K562 (cell line): ENCODE data around the gene OTOGL. TPM values are rescaled to one million over a fixed set of nuclear protein-coding genes. Genes with fewer than 3 reads are reported as not detected.

Source experiments
- ATAC-seq: fragments of 200-7000 bp; cut with Tn5 transposase; 3 replicates; pipeline ENCODE4 v1.9.1; 2020; ENCODE audit warnings: moderate library complexity
- BruUV-seq: library from RNA; stranded (reverse); fragments of 400-500 nt; replicated peaks from 2 replicates; lab custom pipeline; 2021; lab: Mats Ljungman, UMichigan
- CTCF ChIA-PET: fragments of 300-600 bp; formaldehyde crosslinking; extraction: SDS; loops from one replicate; lab custom pipeline; 2021; ENCODE audit warnings: low intra/inter-chr PET ratio; lab: Yijun Ruan, JAX
- POLR2A ChIA-PET: fragments of 300-600, 350-650 bp; sonication (Branson Sonifier 250); formaldehyde crosslinking; extraction: SDS; loops from one replicate; lab custom pipeline; 2021; ENCODE audit warnings: antibody characterized with exemption, inconsistent platforms; lab: Yijun Ruan, JAX
- DNase-seq, 4 experiments: peaks; one replicate each; pipeline versions ENCODE4 v3.0.0 to v3.0.0-alpha.2; 2011 to 2018; ENCODE audit warnings: low spot score in 3 of 4, mixed read lengths in 3 of 4; ENCODE audit errors: extremely low read depth in 1 of 4
- FAIRE-seq: peaks from 2 replicates; lab custom pipeline; 2011; peaks lifted over from hg19 to GRCh38; lab: Jason Lieb, UNC
- H2AFZ ChIP-seq: 2 replicates; pipeline ENCODE4 v1.6.0; 2011; ENCODE audit warnings: low read depth, low read length, control low read depth, inconsistent platforms
- H3K27ac ChIP-seq: fragments of 200-600 bp; 3 replicates; pipeline ENCODE4 v1.8.0; 2011; ENCODE audit warnings: low read depth, mild to moderate bottlenecking, control low read depth, inconsistent platforms, low read length, moderate library complexity, mixed read lengths; ENCODE audit errors: extremely low read depth
- H3K27me3 ChIP-seq, 2 experiments: fragments of 300-600 bp in 1 of 2; 2 replicates in 1 of 2; 3 replicates in 1 of 2; pipeline versions ENCODE4 v1.6.0 to v1.8.0; 2011; ENCODE audit warnings: inconsistent platforms in 2 of 2, low read length in 2 of 2, mild to moderate bottlenecking in 1 of 2, mixed read lengths in 1 of 2, moderate library complexity in 1 of 2; ENCODE audit not compliant: control insufficient read depth in 2 of 2, insufficient read depth in 2 of 2
- H3K36me3 ChIP-seq: fragments of 300-600 bp; 3 replicates; pipeline ENCODE4 v1.8.0; 2011; ENCODE audit warnings: mild to moderate bottlenecking, low read length, inconsistent platforms; ENCODE audit not compliant: control insufficient read depth, insufficient read depth
- H3K4me1 ChIP-seq, 2 experiments: fragments of 200-600 bp in 1 of 2; replicated peaks in 1 of 2; 2 replicates in 1 of 2; 3 replicates in 1 of 2; pipeline versions ENCODE4 v1.5.1 to v1.8.0; 2011; ENCODE audit warnings: inconsistent platforms in 2 of 2, low read length in 2 of 2, mild to moderate bottlenecking in 1 of 2, mixed read lengths in 1 of 2, moderate library complexity in 1 of 2; ENCODE audit not compliant: control insufficient read depth in 2 of 2, insufficient read depth in 2 of 2
- H3K4me2 ChIP-seq: 2 replicates; pipeline ENCODE4 v1.6.1; 2011; ENCODE audit warnings: low read length, control low read depth, inconsistent platforms, mixed read lengths; ENCODE audit not compliant: insufficient read depth
- H3K4me3 ChIP-seq: fragments of 200-600 bp; sonication (generic), shearing (Covaris generic); 2 replicates; pipeline ENCODE4 v1.5.1; 2016; ENCODE audit warnings: control low read depth, inconsistent platforms
- H3K79me2 ChIP-seq: fragments of 200-600 bp; 3 replicates; pipeline ENCODE4 v1.8.0; 2011; ENCODE audit warnings: low read length, inconsistent platforms; ENCODE audit not compliant: control insufficient read depth, insufficient read depth
- H3K9ac ChIP-seq, 2 experiments: 2 replicates each; pipeline versions ENCODE4 v1.6.0 to v1.6.1; 2011; ENCODE audit warnings: low read depth in 2 of 2, low read length in 2 of 2, control low read depth in 1 of 2, inconsistent platforms in 1 of 2, mild to moderate bottlenecking in 1 of 2, mixed read lengths in 1 of 2; ENCODE audit not compliant: insufficient read depth in 1 of 2
- H3K9me1 ChIP-seq: one replicate; pipeline ENCODE4 v1.6.0; 2011; ENCODE audit warnings: inconsistent platforms, mild to moderate bottlenecking, low read length, moderate library complexity; ENCODE audit not compliant: control insufficient read depth, insufficient read depth
- H3K9me3 ChIP-seq: replicated peaks from 2 replicates; pipeline ENCODE4 v1.5.1; 2011; ENCODE audit warnings: low read depth, low read length, inconsistent platforms; ENCODE audit not compliant: control insufficient read depth, insufficient read depth
- H4K20me1 ChIP-seq: replicated peaks from 2 replicates; pipeline ENCODE4 v1.6.1; 2011; ENCODE audit warnings: low read length, inconsistent platforms, mixed read lengths; ENCODE audit not compliant: control insufficient read depth, insufficient read depth
- KLF1 ChIP-seq: fragments of 450-650 bp; IDR thresholded peaks from 2 replicates; pipeline ENCODE4 v1.6.1; 2016; ENCODE audit warnings: missing genetic modification characterization, missing compliant biosample characterization
- TARDBP ChIP-seq: fragments of 450-650 bp; IDR thresholded peaks from 2 replicates; pipeline ENCODE4 v1.6.1; 2016
- ZNF57 ChIP-seq: fragments of 450-650 bp; formaldehyde crosslinking; IDR thresholded peaks from 2 replicates; pipeline ENCODE4 v1.4.0; 2020; ENCODE audit warnings: mild to moderate bottlenecking, moderate library complexity
- ZZZ3 ChIP-seq: fragments of 450-650 bp; IDR thresholded peaks from 2 replicates; pipeline ENCODE4 v1.6.1; 2016; ENCODE audit warnings: antibody characterized with exemption, mild to moderate bottlenecking, moderate library complexity
- WGBS: fragments of 100-300 bp; shearing (Covaris generic); methylation state at CpG from one replicate; pipeline ENCODE4 v1.1.6; 2016; ENCODE audit warnings: low coverage, mixed read lengths; ENCODE audit not compliant: insufficient coverage; ENCODE audit errors: missing lambda C conversion rate; 5-methylcytosine and 5-hydroxymethylcytosine counted together
- in situ Hi-C: fragments of 300-500 bp; cut with MboI; formaldehyde crosslinking; loops from 4 replicates; pipeline ENCODE4 v1.15.0; 2018; ENCODE audit warnings: inconsistent platforms, mixed read lengths
- intact Hi-C: fragments of 100-400 bp; cut with micrococcal nuclease; formaldehyde crosslinking; loops from 2 replicates; pipeline ENCODE4 v1.14.2; 2022
- polyA plus RNA-seq, 8 experiments: library from polyadenylated mRNA; depleted of rRNA in 4 of 8; stranded (reverse) in 5 of 8; unstranded in 3 of 8; fragments of >200 nt; fragmentation: Nextera tagmentation in 2 of 8; fragmentation: Illumina TruSeq in 1 of 8; extraction: Ambion mirVana in 2 of 8; extraction: Trizol in 1 of 8; gene quantifications; 2 replicates each; pipeline versions ENCODE4 v1.2.1 to v1.2.3, GENCODE V29; 2011 to 2014; ENCODE audit warnings: inconsistent platforms in 1 of 8, missing spikeins in 1 of 8
- total RNA-seq, 7 experiments: library from RNA; depleted of rRNA in 6 of 7; stranded (reverse); fragments of >200 nt in 6 of 7; fragmentation: Illumina TruSeq in 2 of 7; extraction: Trizol in 2 of 7; gene quantifications; 2 replicates each; pipeline versions ENCODE4 v1.2.1 to v1.2.3, GENCODE V29; 2011 to 2021; ENCODE audit warnings: low replicate concordance in 1 of 7
- TF ChIP-seq, protein P1 (sequence below): IDR thresholded peaks from 3 replicates; pipeline ENCODE4 v1.6.1; 2011; ENCODE audit warnings: borderline replicate concordance, mild to moderate bottlenecking, moderate library complexity; ENCODE audit not compliant: insufficient read length; ENCODE audit errors: extremely low read depth
- TF ChIP-seq, protein P2 (sequence below): sonication (generic); formaldehyde crosslinking; IDR thresholded peaks from 2 replicates; pipeline ENCODE4 v1.5.0; 2020; ENCODE audit warnings: missing genetic modification reagents
- TF ChIP-seq, protein P3 (sequence below): fragments of 250-450 bp; sonication (Bioruptor Pico); IDR thresholded peaks from 2 replicates; pipeline ENCODE4 v1.8.0; 2022; ENCODE audit warnings: moderate library complexity, mild to moderate bottlenecking, inconsistent platforms

The OTOGL gene
- total and polyA plus RNA-seq, 9 of the 15 experiments (the other 6 are each of a cell fraction or from before 2014, with no cell fraction given), result 0.02 to 0.03 TPM; not detected in 7

DNA sequence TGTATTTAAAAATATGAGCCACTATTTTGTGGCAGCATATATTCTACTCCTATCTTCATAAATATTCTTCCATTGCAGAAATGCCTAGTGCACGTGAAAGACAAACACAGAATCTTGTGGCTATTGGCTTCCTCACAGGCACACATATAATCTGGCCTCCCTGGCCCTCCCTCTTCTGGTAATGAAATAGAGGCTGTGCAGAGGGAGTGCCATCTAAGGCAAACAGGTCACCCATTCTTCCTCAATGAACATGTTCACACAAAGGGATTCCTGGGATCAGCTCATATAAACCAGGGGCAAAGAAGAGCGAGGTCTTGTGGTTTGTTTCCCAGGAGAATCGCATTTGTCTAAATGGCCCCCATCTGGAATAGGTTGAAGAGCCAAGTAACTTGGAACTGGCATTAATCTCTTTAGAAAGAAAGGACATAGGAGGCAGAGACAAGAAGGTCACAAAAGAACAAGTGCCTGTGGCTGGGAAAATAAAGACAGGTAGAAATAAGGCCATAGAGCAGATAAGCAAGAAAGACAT, 173.1 kb downstream of the OTOGL start:
- FAIRE-seq, result no peak
- CTCF ChIA-PET, result no interaction called here
- H3K9me1 ChIP-seq, result no peaks in the 10 kb centered on the region
- no peak for TF ChIP-seq ZNF57 (CRISPR knock-in tag)
- no peak for TF ChIP-seq KLF1 (tag)
- TF ChIP-seq, protein P1, sequence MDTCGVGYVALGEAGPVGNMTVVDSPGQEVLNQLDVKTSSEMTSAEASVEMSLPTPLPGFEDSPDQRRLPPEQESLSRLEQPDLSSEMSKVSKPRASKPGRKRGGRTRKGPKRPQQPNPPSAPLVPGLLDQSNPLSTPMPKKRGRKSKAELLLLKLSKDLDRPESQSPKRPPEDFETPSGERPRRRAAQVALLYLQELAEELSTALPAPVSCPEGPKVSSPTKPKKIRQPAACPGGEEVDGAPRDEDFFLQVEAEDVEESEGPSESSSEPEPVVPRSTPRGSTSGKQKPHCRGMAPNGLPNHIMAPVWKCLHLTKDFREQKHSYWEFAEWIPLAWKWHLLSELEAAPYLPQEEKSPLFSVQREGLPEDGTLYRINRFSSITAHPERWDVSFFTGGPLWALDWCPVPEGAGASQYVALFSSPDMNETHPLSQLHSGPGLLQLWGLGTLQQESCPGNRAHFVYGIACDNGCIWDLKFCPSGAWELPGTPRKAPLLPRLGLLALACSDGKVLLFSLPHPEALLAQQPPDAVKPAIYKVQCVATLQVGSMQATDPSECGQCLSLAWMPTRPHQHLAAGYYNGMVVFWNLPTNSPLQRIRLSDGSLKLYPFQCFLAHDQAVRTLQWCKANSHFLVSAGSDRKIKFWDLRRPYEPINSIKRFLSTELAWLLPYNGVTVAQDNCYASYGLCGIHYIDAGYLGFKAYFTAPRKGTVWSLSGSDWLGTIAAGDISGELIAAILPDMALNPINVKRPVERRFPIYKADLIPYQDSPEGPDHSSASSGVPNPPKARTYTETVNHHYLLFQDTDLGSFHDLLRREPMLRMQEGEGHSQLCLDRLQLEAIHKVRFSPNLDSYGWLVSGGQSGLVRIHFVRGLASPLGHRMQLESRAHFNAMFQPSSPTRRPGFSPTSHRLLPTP, result no peak
- TF ChIP-seq TARDBP, result no peak
- TF ChIP-seq, protein P2, sequence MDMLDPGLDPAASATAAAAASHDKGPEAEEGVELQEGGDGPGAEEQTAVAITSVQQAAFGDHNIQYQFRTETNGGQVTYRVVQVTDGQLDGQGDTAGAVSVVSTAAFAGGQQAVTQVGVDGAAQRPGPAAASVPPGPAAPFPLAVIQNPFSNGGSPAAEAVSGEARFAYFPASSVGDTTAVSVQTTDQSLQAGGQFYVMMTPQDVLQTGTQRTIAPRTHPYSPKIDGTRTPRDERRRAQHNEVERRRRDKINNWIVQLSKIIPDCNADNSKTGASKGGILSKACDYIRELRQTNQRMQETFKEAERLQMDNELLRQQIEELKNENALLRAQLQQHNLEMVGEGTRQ, result no peak
- TF ChIP-seq ZZZ3, result no peak
- TF ChIP-seq, protein P3, sequence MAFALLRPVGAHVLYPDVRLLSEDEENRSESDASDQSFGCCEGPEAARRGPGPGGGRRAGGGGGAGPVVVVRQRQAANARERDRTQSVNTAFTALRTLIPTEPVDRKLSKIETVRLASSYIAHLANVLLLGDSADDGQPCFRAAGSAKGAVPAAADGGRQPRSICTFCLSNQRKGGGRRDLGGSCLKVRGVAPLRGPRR (CRISPR knock-in tag), result no peak
- TF ChIP-seq, all 486 proteins: peak for 0
- ATAC-seq (no peak), DNase-seq (no peak)
- H3K27me3 ChIP-seq, result no peaks in the 10 kb centered on the region
- no TSS peak for BruUV-seq
- H2AFZ ChIP-seq, result no peak overlapping the region
- H3K36me3 ChIP-seq, result no peaks in the 10 kb centered on the region
- WGBS, result 0% methylated on average over 3 of the region's 3 CpGs
- H3K4me1 ChIP-seq, result no peaks in the 10 kb centered on the region
- intact Hi-C loops, result loop anchor here (5.0 kb wide), 1 partner anchor 715 kb away; no protein-coding TSS in a partner anchor
- H3K4me3 ChIP-seq, result no peak overlapping the region
- H3K79me2 ChIP-seq, result no peaks in the 10 kb centered on the region
- H3K9me3 ChIP-seq, result no peaks in the 10 kb centered on the region
- no peak overlapping the region for H3K9ac ChIP-seq
- in situ Hi-C loops, result no loop called here
- H3K27ac ChIP-seq, result no peak overlapping the region
- no peaks in the 10 kb centered on the region for H4K20me1 ChIP-seq
- no peak overlapping the region for H3K4me2 ChIP-seq
- POLR2A ChIA-PET, result no interaction called here
